ENCODE data around the gene DCAF15.
"Not testable (repeated sequence)": the region's sequence is repeated elsewhere in the genome, so short reads cannot be mapped to it uniquely, and the experiment has no call there.

DCAF15 gene

DNA sequence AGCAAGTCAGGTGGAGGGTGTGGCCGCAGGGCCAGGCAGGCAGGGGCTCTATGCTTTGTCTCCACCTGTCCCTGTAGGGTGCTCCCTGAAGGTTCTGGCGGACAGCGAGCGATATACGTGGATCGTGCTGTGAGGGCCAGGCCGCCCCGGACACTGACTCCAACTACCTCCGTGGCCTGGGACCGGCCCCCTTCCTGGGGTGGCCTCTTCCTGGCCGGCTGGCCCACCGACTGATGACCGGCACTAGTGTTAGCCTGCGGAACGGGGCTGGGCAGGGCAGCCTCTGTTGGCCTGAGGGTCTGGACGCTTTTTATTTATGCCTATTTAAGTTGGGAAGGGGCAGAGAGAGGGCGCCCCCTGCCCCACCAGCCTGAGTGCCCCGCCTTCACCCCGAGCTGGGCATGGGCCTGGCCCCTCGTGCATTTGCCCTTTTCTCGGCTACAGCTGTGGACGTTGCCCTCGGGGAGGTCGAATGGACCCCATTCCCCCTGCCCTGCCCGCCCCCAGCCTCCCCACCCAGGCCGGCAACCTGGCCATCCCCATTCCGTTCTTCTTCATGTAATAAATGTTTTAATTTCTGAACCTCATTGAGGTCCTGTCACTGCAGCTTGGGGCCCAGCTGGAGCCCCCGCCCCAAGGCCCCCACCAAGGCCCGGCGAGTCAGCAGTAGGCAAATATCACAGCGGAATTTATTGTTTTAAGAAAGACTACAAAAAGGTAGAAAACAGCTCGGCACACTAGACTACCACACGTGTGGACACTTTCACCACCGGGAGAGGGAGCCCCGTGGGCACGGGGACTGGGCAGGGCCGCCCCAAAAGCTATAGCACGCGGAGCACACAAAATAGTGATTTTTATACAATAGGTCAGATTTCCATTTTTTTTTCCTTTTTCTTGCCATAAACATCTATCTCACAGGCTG, 8.8 kb downstream of the DCAF15 start:
- DNase-seq, result no peak

DNA sequence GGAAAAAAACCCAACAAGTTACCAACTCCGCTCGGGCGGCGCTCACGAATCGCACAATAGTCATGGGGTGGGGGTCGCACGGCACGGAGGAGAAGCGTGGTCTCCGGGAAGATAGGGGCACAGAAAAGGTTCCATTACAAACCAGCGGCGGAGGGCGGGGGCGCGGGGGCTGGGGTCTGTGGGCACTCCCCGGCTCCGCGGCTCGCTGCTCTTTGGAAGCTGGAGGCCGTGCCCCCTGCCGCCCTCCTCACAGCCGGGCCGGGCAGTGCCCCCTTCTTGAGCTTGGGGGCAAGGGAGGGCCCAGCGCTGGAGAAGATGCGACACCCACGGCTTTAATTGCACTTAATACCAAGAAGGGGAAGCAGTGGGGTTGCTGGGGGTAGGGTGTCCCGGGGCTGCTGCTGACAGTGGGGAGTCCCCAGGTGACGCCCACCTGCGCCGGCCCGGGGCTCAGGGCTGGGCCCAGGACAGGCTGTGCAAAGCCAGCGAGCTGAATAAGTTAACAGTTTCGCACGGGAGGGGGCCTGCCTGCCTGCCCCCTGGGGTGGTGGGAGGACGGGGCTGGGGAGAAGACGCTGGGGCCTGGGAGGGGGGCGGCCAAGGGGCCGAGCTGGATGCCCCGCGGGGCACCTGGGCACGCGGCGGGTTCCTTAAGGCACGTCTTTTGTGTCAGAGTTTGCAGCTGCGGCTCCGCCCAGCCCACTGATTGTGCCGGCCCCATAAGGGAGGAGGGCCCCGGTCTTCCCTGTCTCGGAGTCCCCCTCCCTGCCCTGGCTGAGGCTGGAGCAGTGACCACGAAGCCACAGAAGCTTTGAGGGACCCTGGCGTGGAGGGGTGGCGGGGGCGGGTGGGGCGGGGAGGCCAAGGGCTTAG, 9.8 kb downstream of the DCAF15 start:
- no peak for DNase-seq

DNA sequence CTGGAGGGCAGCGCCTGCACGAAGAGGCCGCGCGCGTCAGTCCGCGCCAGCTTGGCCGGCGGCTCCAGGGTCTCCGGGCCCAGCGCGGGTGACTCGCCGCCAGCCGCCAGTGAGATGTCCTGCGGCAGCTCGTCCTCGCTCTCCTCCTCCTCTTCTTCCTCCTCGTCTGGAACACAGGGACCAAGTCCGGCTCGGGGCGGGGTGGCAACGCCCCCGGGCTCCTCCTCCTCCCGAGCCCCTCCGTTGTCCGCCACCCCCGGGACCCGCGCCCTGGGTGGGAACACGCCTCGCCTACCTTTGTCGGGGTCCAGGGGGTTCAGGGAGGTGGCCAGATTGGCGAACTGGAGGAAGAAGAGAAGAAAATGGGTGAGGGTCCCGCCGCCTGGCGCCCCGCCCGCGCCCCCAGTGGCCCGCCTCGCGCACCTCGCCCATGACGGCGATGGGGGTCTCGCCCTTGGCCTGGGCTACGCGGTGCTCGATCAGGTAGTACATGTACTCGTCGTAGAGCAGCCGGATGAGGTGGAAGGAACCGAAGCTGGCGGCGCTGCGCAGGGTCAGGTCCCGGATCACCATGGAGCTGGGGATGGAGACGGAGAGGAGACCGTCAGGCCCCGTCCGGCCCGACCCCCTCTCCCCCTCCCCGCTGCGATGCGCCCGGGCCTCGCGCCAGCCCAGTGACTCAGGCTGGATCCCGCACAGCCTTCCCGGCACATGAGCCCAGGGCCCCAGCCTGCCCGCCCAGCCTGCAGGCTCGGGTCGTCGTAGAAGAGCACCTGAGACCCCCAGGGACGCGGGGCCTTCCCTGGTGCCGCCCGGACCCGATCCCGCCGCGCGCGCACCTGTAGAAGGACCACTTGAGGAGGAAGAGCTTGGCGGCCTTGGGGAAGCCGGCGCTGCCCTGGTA, 10.6 kb downstream of the DCAF15 start:
- no peak for DNase-seq

DNA sequence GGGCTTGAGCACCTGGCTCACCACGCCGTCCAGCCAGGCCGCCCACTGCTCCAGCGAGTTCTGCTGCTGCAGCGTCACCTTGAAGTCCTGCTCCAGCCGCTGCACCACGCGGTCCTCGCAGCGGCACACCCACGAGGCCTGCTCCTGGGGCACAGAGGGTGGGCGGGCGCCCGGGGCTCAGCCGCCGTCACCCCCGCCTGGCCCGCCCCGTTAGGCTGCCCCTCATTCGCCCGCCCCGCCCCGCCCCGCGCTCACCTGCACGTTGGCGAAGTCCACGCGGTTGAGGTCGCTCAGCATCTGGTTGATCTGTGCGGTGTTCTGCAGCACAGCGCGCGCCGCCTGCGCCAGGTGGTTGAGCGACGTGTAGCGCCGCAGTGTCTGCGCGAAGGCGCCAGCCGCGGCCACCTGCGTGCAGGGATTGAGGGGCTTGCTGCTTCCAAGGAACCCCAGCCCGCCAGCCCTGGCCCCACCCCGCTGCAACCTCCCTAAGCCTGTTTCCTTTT, 11.3 kb downstream of the DCAF15 start:
- no peak for DNase-seq

DNA sequence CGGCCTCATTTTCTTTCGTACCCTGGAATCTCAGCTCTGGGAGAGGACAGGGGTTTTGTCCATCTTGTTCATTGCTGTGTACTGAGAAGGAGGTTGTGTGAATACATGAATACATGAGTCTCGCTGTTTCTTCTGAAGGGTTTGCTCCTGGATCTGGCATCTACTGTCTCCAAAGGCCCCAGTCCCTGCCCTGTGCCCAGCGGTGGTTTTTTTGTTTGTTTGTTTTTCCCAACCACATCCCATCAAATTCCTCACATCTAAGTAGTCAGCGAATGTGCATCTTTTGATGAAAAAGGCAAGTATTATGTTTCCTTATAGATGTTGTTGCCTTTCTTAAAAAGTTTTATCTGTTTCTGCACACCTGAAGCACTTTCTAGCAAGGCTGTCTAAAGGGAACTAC, 12.5 kb downstream of the DCAF15 start:
- no peak for DNase-seq

DNA sequence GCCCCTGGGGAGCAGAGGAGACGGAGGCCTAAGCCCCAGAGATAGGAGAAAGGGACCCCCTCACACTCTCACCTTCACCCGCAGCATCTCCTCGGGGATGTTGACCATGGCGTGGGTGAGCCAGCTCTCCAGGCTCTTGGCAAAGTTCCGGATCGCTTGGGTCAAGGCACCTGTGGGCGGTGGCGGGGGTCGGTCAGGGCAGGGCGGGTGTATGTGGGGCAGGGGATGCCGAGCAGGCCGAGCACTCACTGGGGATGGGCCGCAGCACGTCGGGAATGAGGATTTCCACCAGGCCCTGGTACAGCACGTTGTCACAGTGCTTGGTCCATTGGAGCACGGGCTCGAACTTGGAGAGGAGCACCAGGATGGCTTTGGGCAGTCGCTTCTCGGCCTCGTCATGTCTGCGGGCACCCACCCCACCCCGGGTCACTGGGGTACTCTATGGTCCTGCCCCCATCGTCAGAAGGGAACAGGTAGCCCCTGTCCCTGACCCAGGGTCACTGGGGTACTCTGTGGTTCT, 13.1 kb downstream of the DCAF15 start:
- no peak for DNase-seq

DNA sequence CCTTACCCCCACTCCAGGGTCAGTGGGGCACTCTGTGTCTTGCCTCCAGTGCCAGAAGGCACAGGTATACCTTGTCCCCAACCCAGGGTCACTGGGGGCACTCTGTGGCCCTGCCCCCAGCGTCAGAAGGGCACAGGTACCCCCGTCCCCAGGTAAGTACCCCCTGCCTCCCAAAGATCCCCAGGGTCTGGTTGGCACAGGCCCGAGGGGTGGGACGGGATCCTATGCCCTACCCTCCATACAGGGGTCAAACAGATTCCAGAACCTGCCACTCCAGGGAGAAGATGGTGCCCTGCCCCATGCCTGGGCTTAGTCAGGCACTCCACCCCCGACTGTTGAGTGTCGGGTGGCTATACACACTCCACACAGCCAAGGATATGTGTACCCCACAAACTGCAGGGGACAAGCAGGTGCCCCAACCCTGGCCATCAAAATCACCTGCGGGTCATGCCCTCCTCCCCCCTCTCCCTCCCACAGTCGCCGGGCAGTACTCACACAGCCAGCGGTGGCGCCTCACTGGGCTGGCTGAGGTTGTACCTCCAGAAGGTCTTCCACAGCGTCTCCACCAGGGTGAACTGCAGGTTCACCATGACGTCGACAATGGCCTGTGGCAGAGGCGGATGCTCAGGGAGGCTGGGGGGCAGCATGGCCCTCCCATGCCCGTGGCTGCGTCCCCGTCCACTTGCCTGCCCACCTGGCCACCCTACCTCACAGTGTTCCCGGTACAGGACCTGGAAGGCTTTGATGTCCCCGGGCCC, 13.8 kb downstream of the DCAF15 start:
- no peak for DNase-seq

DNA sequence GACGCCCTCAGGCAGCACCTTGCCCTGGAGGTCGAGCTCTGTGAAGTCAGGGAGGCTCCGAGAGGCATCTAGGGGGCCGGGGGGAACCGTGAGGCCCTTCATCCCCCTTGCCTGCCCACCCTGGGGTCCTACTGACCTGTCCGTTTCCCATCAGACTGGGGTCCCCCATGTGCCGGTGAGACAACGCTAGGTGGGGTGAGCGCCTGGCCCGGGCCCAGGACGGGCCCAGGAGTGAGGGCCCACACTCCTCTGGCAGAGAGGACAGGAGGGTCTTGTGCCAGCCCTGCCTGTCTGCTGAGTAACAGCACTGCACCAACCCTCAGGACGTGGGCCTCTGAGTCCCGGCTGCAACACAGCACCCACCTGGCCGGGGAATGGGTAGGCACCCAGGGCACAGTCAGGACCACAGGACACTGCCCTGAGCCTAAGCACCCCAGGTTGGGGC, 14.4 kb downstream of the DCAF15 start:
- no peak for DNase-seq

DNA sequence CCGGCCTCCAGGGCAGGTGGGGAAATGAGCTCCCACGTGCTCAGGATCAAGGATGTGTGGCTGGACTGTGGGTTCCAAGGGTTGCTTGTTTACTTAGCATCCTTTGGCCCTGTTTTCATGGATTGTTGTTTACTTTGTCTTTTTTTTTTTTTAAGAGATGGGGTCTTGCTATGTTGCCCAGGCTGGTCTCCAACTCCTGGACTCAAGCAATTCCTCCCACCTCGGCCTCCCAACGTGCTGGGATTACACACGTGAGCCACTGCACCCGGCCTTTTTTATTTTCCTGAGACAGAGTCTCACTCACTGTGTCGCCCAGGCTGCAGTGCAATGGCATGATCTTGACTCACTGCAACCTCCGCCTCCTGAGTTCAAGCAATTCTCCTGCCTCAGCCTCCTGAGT, 14.9 kb downstream of the DCAF15 start:
- not testable (repeated sequence) for DNase-seq

DNA sequence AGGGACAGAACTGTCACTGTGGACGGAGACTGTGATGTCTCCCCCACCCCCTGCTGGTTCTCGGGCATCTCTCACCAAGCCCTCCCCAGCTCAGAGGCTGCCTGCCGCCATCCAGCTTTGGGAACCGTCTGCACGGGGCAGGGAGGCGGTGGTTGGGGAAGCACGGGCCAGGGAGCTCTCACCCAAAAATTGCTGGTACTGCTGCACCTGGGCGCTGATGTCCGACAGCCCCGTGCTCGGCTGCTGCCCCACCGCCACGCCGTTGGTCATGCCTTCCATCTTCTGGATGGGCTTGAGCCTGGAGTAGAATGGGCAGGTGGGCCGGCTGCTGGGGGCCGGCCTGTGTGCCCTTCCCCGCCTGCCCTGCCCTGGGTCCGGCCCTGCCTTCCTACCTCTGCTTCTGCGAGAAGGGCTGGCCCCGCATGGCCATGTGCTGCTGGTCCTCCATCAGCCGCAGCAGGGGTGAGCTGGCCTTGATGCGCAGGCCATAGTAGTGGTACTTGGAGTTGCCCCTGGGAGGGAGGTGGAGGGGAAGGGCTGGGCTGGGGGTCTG, 16.1 kb downstream of the DCAF15 start:
- DNase-seq, result no peak

DNA sequence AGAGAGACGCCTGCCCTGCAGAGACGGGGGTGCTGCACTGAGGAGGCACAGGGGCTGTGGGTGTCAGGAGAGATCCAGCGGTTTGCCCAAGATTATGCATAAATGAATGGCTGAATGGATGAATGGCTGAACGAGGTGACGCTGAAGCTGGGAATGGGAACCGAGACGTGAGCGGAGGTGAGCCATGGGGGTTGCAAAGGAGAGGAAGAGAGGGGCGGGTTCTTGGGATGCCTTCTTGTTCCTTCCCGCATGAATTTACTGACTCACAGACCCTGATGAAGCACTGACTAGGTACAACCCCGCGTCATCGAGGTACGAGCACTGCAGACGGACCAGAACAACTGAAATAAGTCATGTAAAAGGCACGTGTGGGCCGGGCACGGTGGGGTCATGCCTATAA, 16.7 kb downstream of the DCAF15 start:
- DNase-seq, result no peak

DNA sequence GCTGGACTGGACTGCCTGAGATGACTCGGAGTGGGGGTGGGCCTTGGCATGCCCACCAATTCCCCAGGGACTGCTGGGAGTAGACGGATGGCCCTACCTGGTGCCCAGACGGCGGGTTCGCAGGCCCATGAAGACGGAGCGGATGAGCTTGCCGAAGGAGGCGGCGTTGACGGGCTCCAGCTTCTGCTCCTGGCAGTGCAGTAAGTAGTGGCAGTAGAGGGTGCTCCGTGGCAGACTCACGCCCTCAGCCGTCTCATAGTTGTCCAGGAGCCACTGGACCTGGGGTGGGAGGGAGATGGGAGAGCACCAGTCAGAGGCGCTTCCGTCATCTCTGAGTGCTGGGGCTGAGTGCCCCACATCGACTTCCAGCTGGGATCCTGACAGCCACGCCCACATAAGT, 17.6 kb downstream of the DCAF15 start:
- DNase-seq, result no peak

DNA sequence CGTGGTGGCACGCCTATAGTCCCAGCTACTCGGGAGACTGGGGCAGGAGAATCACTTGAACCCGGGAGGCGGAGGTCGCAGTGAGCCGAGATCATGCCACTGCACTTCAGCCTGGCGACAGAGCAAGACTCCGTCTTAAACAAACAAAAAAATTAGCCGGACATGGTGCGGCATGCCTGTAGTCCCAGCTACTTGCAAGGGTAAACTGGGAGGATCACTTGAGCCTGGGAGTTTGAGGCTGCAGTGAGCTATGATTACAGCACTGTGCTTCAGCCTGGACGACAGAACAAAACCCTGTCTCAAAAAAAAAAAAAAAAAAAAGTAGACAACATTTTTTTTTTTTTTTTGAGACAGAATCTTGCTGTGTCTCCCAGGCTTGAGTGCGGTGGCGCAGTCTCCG, 19.6 kb downstream of the DCAF15 start:
- DNase-seq, result not testable (repeated sequence)

DNA sequence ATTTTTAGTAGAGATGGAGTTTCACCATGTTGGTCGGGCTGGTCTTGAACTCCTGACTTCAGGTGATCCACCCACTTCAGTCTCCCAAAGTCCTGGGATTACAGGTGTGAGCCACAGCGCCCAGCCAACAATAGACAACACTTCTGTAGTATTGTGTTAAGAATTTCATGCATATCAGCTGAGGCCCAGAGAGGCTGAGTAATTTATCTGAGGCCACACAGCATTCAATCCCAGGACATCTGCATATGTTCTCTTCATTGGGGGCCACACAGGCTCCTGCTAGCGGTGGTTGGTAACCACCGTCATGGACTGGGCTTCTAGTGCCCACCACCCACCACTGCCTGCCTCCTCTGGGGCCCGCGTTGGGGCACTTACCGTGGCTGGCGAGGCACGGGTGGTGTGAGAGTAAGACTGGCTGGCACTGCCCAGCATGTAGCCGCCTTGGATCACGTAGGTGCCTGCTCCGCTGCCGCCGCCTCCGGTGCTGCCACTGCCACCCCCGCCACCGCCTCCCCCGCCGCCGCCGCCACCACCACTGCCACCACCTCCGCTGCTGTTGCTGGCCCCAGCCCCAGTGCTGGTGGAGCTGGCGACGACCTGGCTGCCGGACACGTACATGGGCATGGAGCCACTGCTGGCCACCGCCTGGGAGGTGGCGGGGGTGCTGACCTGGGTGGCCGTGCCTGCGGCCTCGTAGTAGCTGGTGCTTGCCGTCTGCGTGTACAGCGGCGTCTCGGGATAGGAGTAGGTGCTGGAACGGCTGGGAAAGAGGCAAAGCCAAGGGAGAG, 20.3 kb downstream of the DCAF15 start:
- no peak for DNase-seq

DNA sequence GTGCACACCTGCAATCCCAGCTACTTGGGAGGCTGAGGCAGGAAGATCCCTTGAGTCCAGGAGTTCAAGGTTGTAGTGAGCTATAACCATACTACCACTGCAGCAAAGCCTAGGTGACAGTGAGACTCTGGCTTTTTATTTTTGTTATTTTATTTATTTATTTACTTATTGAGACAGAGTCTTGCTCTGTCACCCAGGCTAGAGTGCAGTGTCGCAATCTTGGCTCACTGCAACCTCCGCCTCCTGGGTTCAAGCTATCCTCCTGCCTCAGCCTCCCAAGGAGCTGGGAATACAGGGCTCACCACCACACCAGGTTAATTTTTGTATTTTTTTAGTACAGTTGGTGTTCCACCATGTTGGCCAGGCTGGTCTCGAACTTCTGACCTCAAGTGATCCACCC, 21.2 kb downstream of the DCAF15 start:
- not testable (repeated sequence) for DNase-seq

DNA sequence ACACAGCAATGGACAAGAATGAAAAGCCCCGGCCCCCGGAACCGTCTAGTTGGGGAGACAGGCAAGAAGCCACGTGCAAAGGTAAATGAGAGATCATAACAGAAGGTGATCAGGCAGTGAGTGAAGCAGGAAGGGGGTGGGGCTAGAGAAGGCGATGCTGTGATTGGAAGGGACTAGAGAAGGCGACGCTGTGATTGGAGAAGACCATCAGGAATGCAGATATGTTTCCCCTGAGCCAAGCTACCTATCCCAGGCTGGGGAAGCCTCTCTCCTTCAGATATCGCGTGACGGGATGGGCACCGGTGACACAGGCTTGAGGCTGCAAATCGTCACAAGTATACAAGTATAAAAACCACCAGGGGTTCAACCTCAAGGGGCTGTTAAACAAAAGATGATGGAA, 21.8 kb downstream of the DCAF15 start:
- DNase-seq, result no peak

DNA sequence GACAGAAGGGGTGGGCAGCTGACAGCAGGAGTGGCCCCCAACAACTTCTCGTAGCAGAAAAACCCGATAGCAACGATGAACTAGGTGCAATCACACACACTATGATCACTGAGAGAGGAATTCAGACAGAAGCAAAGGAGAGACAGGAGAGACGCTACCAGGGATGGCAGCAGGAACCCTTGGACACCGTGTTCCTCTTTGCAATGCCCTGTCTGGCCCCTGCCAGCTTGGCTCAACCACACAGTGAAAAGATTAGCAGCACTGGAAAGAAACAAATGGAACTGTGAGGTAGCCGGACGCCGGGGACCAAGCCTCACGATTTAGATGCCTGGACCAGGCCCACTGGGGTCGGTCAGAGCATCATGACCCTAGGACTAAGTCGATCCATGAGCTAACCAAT, 23.6 kb downstream of the DCAF15 start:
- DNase-seq, result no peak

DNA sequence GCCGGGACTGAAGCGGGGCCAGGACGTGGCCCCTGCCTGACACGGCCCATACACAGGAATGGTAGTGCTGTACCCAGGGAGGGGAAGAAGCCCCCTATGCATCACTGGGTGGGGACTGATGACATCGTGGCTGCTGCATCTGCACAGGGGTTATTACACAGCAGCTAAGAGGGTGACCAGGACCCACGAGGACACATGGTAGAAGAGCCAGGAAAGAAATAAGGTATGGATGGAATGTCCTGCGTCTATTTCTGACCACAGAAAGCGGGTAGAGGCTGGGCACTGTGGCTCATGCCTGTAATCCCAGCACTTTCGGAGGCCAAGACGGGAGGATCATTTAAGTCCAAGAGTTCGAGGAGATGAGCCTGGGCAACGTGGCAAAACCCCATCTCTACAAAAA, 24.1 kb downstream of the DCAF15 start:
- DNase-seq, result no peak

DNA sequence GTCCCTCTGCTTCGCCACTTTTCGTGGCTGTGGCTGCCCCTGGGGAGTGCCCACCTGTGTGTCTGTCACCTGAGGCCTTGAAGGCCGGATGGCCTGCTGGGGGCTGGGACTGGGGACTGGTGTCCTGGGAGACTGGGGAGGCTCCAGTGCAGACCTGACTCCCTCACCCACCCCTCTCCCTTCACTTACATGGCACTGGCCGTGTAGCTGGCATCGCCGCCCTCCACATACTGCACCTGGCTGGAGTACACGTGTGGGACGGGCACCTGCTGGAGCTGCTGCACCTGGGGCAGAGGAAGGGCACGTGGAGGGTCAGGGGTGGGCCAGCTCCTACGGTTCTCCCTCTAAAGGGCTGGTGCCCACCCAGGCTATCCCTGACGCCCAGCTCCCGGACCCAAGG, 25.5 kb downstream of the DCAF15 start:
- no peak for DNase-seq
